Keratinocyte (primary cell): Measurements from ENCODE around the gene SELE. TPM values are rescaled to one million over a fixed set of nuclear protein-coding genes. Genes with fewer than 3 reads are reported as not detected.

Experiments used
- DNase-seq: peaks from one replicate; pipeline ENCODE4 v3.0.0-alpha.2; 2011; ENCODE audit warnings: low read depth, missing footprints, low spot score
- FAIRE-seq: peaks from 2 replicates; lab custom pipeline; 2011; peaks lifted over from hg19 to GRCh38; lab: Jason Lieb, UNC
- H2AFZ ChIP-seq: 2 replicates; pipeline ENCODE4 v1.6.0; 2012; ENCODE audit warnings: low read length, control low read depth, inconsistent platforms; ENCODE audit not compliant: control insufficient read depth
- H3K27ac ChIP-seq: 2 replicates; pipeline ENCODE4 v1.5.1; 2011; ENCODE audit warnings: low read length; ENCODE audit not compliant: control insufficient read depth, insufficient read depth
- H3K27me3 ChIP-seq: 3 replicates; pipeline ENCODE4 v1.6.0; 2011; ENCODE audit warnings: low read length; ENCODE audit not compliant: control insufficient read depth, insufficient read depth; ENCODE audit errors: extremely low read depth
- H3K36me3 ChIP-seq, 2 experiments: 2 replicates in 1 of 2; 3 replicates in 1 of 2; pipeline ENCODE4 v1.5.1; 2011; ENCODE audit warnings: low read length in 2 of 2, mild to moderate bottlenecking in 1 of 2; ENCODE audit not compliant: control insufficient read depth in 2 of 2, insufficient read depth in 2 of 2; ENCODE audit errors: extremely low read depth in 1 of 2
- H3K4me1 ChIP-seq: 3 replicates; pipeline ENCODE4 v1.5.1; 2011; ENCODE audit warnings: low read length; ENCODE audit not compliant: control insufficient read depth, insufficient read depth; ENCODE audit errors: extremely low read depth
- H3K4me2 ChIP-seq: 3 replicates; pipeline ENCODE4 v1.6.0; 2011; ENCODE audit warnings: low read depth, low read length; ENCODE audit not compliant: control insufficient read depth, insufficient read depth; ENCODE audit errors: extremely low read depth
- H3K4me3 ChIP-seq, 3 experiments: fragments of 200-600 bp in 1 of 3; sonication (generic) in 1 of 3; 2 replicates in 2 of 3; 3 replicates in 1 of 3; pipeline ENCODE4 v1.5.1; 2011 to 2016; ENCODE audit warnings: low read length in 3 of 3, mild to moderate bottlenecking in 3 of 3, control low read depth in 2 of 3, inconsistent platforms in 1 of 3, low read depth in 1 of 3, mixed read lengths in 1 of 3, mixed run types in 1 of 3, moderate library complexity in 1 of 3; ENCODE audit not compliant: control insufficient read depth in 2 of 3, insufficient read depth in 2 of 3; ENCODE audit errors: extremely low read depth in 1 of 3
- H3K79me2 ChIP-seq: 2 replicates; pipeline ENCODE4 v1.6.0; 2012; ENCODE audit warnings: low read length; ENCODE audit not compliant: control insufficient read depth, insufficient read depth
- H3K9ac ChIP-seq: 3 replicates; pipeline ENCODE4 v1.6.0; 2011; ENCODE audit warnings: low read length; ENCODE audit not compliant: control insufficient read depth, insufficient read depth; ENCODE audit errors: extremely low read depth
- H3K9me1 ChIP-seq: 3 replicates; pipeline ENCODE4 v1.6.0; 2011; ENCODE audit warnings: low read length; ENCODE audit not compliant: control insufficient read depth, insufficient read depth; ENCODE audit errors: extremely low read depth
- H3K9me3 ChIP-seq: 2 replicates; pipeline ENCODE4 v1.5.1; 2012; ENCODE audit warnings: low read depth, low read length; ENCODE audit not compliant: control insufficient read depth
- H4K20me1 ChIP-seq: 3 replicates; pipeline ENCODE4 v1.6.0; 2011; ENCODE audit warnings: low read length; ENCODE audit not compliant: control insufficient read depth, insufficient read depth; ENCODE audit errors: extremely low read depth
- EZH2 ChIP-seq: IDR thresholded peaks from one replicate; pipeline ENCODE4 v1.6.1; 2012; ENCODE audit warnings: inconsistent platforms, mild to moderate bottlenecking, low read length, moderate library complexity
- dilution Hi-C: fragments of 300-500 bp; cut with MboI; formaldehyde crosslinking; loops from one replicate; pipeline ENCODE4 v1.7.0; 2020; ENCODE audit warnings: low sequenced_read_pairs; ENCODE audit not compliant: extremely low pct_ligation_motif_present
- polyA plus RNA-seq, 5 experiments: library from polyadenylated mRNA; depleted of rRNA in 3 of 5; stranded (reverse) in 3 of 5; stranded (forward) in 1 of 5; unstranded in 1 of 5; fragments of >200 nt; gene quantifications; 1 replicate in 1 of 5; 2 replicates in 3 of 5; 3 replicates in 1 of 5; pipeline versions ENCODE4 v1.2.1 to v1.2.3, GENCODE V29; 2011 to 2012; ENCODE audit warnings: missing spikeins in 2 of 5, low read depth in 1 of 5, low replicate concordance in 1 of 5
- TF ChIP-seq, protein P1 (sequence below), 3 experiments: IDR thresholded peaks in 1 of 3; conservative IDR thresholded peaks in 1 of 3; optimal IDR thresholded peaks in 1 of 3; 2 replicates in 2 of 3; 3 replicates in 1 of 3; pipeline versions ENCODE3 to v1.5.1; 2011; ENCODE audit warnings: low read length in 3 of 3, mild to moderate bottlenecking in 3 of 3, moderate library complexity in 2 of 3, control low read depth in 1 of 3, inconsistent platforms in 1 of 3; ENCODE audit not compliant: insufficient read depth in 2 of 3; ENCODE audit errors: extremely low read depth in 1 of 3

SELE gene
- polyA plus RNA-seq, 1 donor (not counting 4 experiments of a cell fraction or from before 2014, with no cell fraction given), result not detected

DNA sequence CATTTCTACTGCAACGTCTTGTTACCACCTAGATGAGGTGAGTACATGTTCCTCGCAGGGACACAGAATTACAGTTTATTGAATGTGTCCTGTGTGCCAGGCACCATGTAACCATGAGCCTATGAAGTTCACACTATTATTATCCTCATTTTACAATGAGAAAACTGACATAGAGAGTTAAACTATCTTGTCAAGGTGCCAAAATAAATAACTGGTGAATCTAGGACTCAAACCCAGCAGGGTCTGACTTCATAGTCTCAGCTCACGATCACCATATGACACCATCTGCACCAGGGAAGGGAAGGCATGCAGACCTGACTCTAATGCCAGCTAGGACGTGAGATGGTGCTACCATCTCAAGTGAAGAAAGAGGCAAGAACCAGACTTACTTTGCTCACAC is 2.4 kb downstream of the SELE start:
- FAIRE-seq (no peak), DNase-seq (no peak)
- H3K4me3 ChIP-seq, result no peak overlapping the region
- TF ChIP-seq, protein P1, sequence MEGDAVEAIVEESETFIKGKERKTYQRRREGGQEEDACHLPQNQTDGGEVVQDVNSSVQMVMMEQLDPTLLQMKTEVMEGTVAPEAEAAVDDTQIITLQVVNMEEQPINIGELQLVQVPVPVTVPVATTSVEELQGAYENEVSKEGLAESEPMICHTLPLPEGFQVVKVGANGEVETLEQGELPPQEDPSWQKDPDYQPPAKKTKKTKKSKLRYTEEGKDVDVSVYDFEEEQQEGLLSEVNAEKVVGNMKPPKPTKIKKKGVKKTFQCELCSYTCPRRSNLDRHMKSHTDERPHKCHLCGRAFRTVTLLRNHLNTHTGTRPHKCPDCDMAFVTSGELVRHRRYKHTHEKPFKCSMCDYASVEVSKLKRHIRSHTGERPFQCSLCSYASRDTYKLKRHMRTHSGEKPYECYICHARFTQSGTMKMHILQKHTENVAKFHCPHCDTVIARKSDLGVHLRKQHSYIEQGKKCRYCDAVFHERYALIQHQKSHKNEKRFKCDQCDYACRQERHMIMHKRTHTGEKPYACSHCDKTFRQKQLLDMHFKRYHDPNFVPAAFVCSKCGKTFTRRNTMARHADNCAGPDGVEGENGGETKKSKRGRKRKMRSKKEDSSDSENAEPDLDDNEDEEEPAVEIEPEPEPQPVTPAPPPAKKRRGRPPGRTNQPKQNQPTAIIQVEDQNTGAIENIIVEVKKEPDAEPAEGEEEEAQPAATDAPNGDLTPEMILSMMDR (optimal IDR thresholded peaks at IDR 0.05 in 1 of 3, IDR thresholded peaks at IDR 0.05 in 1 of 3, conservative IDR thresholded peaks at IDR 0.05 in 1 of 3; ENCODE audit: extremely low read depth in 1 of 3, insufficient read depth in 2 of 3, low read length in 3 of 3), result no peak
- no peak for TF ChIP-seq EZH2
- no peak overlapping the region for H2AFZ ChIP-seq
- H4K20me1 ChIP-seq, result no peaks in the 10 kb centered on the region
- H3K79me2 ChIP-seq, result no peaks in the 10 kb centered on the region
- H3K27ac ChIP-seq, result no peak overlapping the region
- H3K36me3 ChIP-seq, result no peaks in the 10 kb centered on the region
- no peak overlapping the region for H3K9ac ChIP-seq
- no peak overlapping the region for H3K4me2 ChIP-seq
- no peaks in the 10 kb centered on the region for H3K9me1 ChIP-seq
- dilution Hi-C loops, result no loop called here
- H3K9me3 ChIP-seq, result no peaks in the 10 kb centered on the region
- peaks cover 5% of the 10 kb centered on the region for H3K27me3 ChIP-seq
- no peaks in the 10 kb centered on the region for H3K4me1 ChIP-seq

DNA sequence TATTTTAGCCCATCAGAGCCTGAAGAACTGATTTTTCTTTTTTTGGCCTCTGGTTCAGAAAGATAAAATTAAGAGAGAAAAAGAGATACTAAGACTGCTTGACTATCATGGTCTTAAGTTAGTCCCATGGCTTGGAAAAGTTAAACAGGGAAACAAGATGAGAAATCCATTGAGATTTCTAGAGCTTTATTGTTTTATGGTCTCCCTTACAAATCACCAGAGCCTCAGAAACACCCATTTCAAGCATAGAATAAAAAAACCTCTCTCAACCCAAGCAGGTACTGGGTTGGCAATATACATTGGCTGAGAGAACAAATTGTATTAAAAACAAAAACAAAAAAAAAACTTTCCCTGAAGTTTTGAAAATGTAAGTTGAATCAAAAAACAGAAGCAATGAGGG is 3.9 kb downstream of the SELE start:
- dilution Hi-C loops, result no loop called here
- DNase-seq, result no peak

More for the DNA sequence above, 3.9 kb downstream of the SELE start:
- TF ChIP-seq EZH2, result no peak
- TF ChIP-seq, protein P1 (optimal IDR thresholded peaks at IDR 0.05 in 1 of 3, IDR thresholded peaks at IDR 0.05 in 1 of 3, conservative IDR thresholded peaks at IDR 0.05 in 1 of 3; ENCODE audit: extremely low read depth in 1 of 3, insufficient read depth in 2 of 3, low read length in 3 of 3), result no peak
- Histone ChIP-seq H4K20me1 (no peaks in the 10 kb centered on the region), H3K27me3 (peaks cover 5% of the 10 kb centered on the region), H2AFZ (no peak overlapping the region), H3K9me1 (no peaks in the 10 kb centered on the region), H3K4me3 (no peak overlapping the region), H3K9ac (no peak overlapping the region), H3K4me2 (no peak overlapping the region), H3K9me3 (no peaks in the 10 kb centered on the region), H3K79me2 (no peaks in the 10 kb centered on the region), H3K36me3 (no peaks in the 10 kb centered on the region), H3K27ac (no peak overlapping the region), H3K4me1 (no peaks in the 10 kb centered on the region)
- no peak for FAIRE-seq
